HepG2 (cell line): ENCODE results near the gene KLF17. TPM values are rescaled to one million over a fixed set of nuclear protein-coding genes. Genes with fewer than 3 reads are reported as not detected.

ENCODE experiments used
- ATAC-seq: fragments of 200-7000 bp; cut with Tn5 transposase; 3 replicates; pipeline ENCODE4 v1.9.1; 2020; ENCODE audit warnings: mild to moderate bottlenecking, moderate library complexity
- BruUV-seq: library from RNA; stranded (reverse); fragments of 400-500 nt; replicated peaks from 2 replicates; lab custom pipeline; 2021; lab: Mats Ljungman, UMichigan
- CTCF ChIA-PET: fragments of 300-600 bp; formaldehyde crosslinking; extraction: SDS; loops from one replicate; lab custom pipeline; 2021; ENCODE audit warnings: low total read pairs, inconsistent platforms, low intra/inter-chr PET ratio; lab: Yijun Ruan, JAX
- POLR2A ChIA-PET: fragments of 350-600 bp; sonication (Branson Sonifier 250); formaldehyde crosslinking; loops from one replicate; lab custom pipeline; 2020; ENCODE audit warnings: antibody characterized with exemption, inconsistent platforms; lab: Yijun Ruan, JAX
- DNase-seq: peaks from one replicate; pipeline ENCODE4 v3.0.0-alpha.2; 2015; ENCODE audit warnings: low spot score
- FAIRE-seq: peaks from 3 replicates; lab custom pipeline; 2011; peaks lifted over from hg19 to GRCh38; lab: Jason Lieb, UNC
- H2AFZ ChIP-seq: one replicate; pipeline ENCODE4 v1.6.1; 2011; ENCODE audit warnings: low read length, inconsistent platforms
- H3K27ac ChIP-seq: fragments of 300-600 bp; 3 replicates; pipeline ENCODE4 v1.8.0; 2011; ENCODE audit warnings: mixed run types, mild to moderate bottlenecking, mixed read lengths, low read length, inconsistent platforms; ENCODE audit not compliant: insufficient read depth; ENCODE audit errors: extremely low read length
- H3K27me3 ChIP-seq, 2 experiments: fragments of 200-600 bp in 1 of 2; 2 replicates in 1 of 2; 3 replicates in 1 of 2; pipeline versions ENCODE4 v1.6.0 to v1.8.0; 2011; ENCODE audit warnings: low read length in 2 of 2, mild to moderate bottlenecking in 2 of 2, moderate library complexity in 2 of 2, inconsistent platforms in 1 of 2; ENCODE audit not compliant: insufficient read depth in 2 of 2, control insufficient read depth in 1 of 2
- H3K36me3 ChIP-seq, 2 experiments: fragments of 200-600 bp in 1 of 2; replicated peaks in 1 of 2; 2 replicates in 1 of 2; 3 replicates in 1 of 2; pipeline versions ENCODE4 v1.5.1 to v1.8.0; 2011; ENCODE audit warnings: low read length in 2 of 2, inconsistent platforms in 1 of 2; ENCODE audit not compliant: insufficient read depth in 2 of 2, control insufficient read depth in 1 of 2
- H3K4me1 ChIP-seq: 2 replicates; pipeline ENCODE4 v1.5.1; 2012; ENCODE audit warnings: low read length, inconsistent platforms; ENCODE audit not compliant: insufficient read depth
- H3K4me2 ChIP-seq: 2 replicates; pipeline ENCODE4 v1.6.0; 2011; ENCODE audit warnings: low read depth, low read length, inconsistent platforms
- H3K4me3 ChIP-seq, 3 experiments: fragments of 200-600 bp in 1 of 3; sonication (generic), shearing (Covaris generic) in 1 of 3; replicated peaks in 1 of 3; 2 replicates each; pipeline ENCODE4 v1.5.1; 2011 to 2016; ENCODE audit warnings: low read length in 3 of 3, inconsistent platforms in 2 of 3, low read depth in 2 of 3, mild to moderate bottlenecking in 2 of 3, control low read depth in 1 of 3, mixed read lengths in 1 of 3; ENCODE audit not compliant: insufficient read depth in 1 of 3
- H3K79me2 ChIP-seq: one replicate; pipeline ENCODE4 v1.6.1; 2011; ENCODE audit warnings: low read length, inconsistent platforms; ENCODE audit not compliant: insufficient read depth
- H3K9ac ChIP-seq: 2 replicates; pipeline ENCODE4 v1.6.0; 2011; ENCODE audit warnings: mild to moderate bottlenecking, low read depth, low read length, inconsistent platforms; ENCODE audit not compliant: insufficient read depth
- H3K9me3 ChIP-seq: 2 replicates; pipeline ENCODE4 v1.5.1; 2012; ENCODE audit warnings: mild to moderate bottlenecking, low read length
- H4K20me1 ChIP-seq: 2 replicates; pipeline ENCODE4 v1.6.0; 2011; ENCODE audit warnings: inconsistent platforms, mild to moderate bottlenecking, low read length, moderate library complexity; ENCODE audit not compliant: insufficient read depth
- ELF1 ChIP-seq: sonication (generic); formaldehyde crosslinking; IDR thresholded peaks from 2 replicates; pipeline ENCODE4 v1.4.0; 2020; ENCODE audit warnings: missing genetic modification reagents
- FLYWCH1 ChIP-seq: sonication (generic); formaldehyde crosslinking; IDR thresholded peaks from 2 replicates; pipeline ENCODE4 v1.8.1; 2023; ENCODE audit warnings: mild to moderate bottlenecking, missing genetic modification reagents
- HMG20A ChIP-seq: IDR thresholded peaks from 2 replicates; pipeline ENCODE4 v1.6.1; 2016; ENCODE audit warnings: borderline replicate concordance
- KDM4B ChIP-seq: sonication (generic); formaldehyde crosslinking; IDR thresholded peaks from 2 replicates; pipeline ENCODE4 v1.4.0; 2020; ENCODE audit warnings: missing genetic modification reagents
- KDM5B ChIP-seq: sonication (generic); formaldehyde crosslinking; IDR thresholded peaks from 2 replicates; pipeline ENCODE4 v1.4.0; 2020; ENCODE audit warnings: missing genetic modification reagents, mild to moderate bottlenecking, borderline replicate concordance
- KMT2B ChIP-seq: IDR thresholded peaks from 2 replicates; pipeline ENCODE4 v1.6.1; 2016; ENCODE audit warnings: missing genetic modification reagents, missing compliant biosample characterization
- MTA3 ChIP-seq: sonication (generic); formaldehyde crosslinking; IDR thresholded peaks from 2 replicates; pipeline ENCODE4 v1.4.0; 2020; ENCODE audit warnings: missing genetic modification reagents
- RFX3 ChIP-seq: IDR thresholded peaks from 2 replicates; pipeline ENCODE4 v1.6.1; 2016; ENCODE audit warnings: missing biosample characterization, missing genetic modification reagents
- ZNF484 ChIP-seq: sonication (generic); formaldehyde crosslinking; IDR thresholded peaks from 2 replicates; pipeline ENCODE4 v1.5.1; 2020; ENCODE audit warnings: mild to moderate bottlenecking, low read depth, missing genetic modification reagents, borderline replicate concordance
- ZNF513 ChIP-seq: sonication (generic); formaldehyde crosslinking; conservative IDR thresholded peaks from 2 replicates; pipeline ENCODE4 v1.5.0; 2020; ENCODE audit warnings: missing genetic modification reagents
- ZNF607 ChIP-seq: sonication (generic); formaldehyde crosslinking; IDR thresholded peaks from 2 replicates; pipeline ENCODE4 v1.5.1; 2020; ENCODE audit warnings: missing genetic modification reagents, mild to moderate bottlenecking, borderline replicate concordance
- WGBS: methylation state at CpG from one replicate; pipeline ENCODE4 v1.1.6; 2017; ENCODE audit warnings: low lambda C conversion rate; 5-methylcytosine and 5-hydroxymethylcytosine counted together
- in situ Hi-C: cut with HindIII; loops from 2 replicates; pipeline ENCODE4 v1.10.0; 2017; ENCODE audit warnings: low pct_unique_long_range_greater_than_20kb; ENCODE audit not compliant: extremely low pct_ligation_motif_present
- intact Hi-C: fragments of 100-400 bp; cut with micrococcal nuclease; formaldehyde crosslinking; loops from one replicate; pipeline ENCODE4 v1.10.0; 2022; ENCODE audit not compliant: unreplicated experiment
- polyA plus RNA-seq, 8 experiments: library from polyadenylated mRNA; depleted of rRNA in 3 of 8; stranded (reverse) in 7 of 8; unstranded in 1 of 8; fragments of >200 nt; fragmentation: Illumina TruSeq in 4 of 8; extraction: Trizol in 4 of 8; gene quantifications; 2 replicates each; pipeline versions ENCODE4 v1.2.1 to v1.2.3, GENCODE V29; 2011 to 2016; ENCODE audit warnings: low read depth in 4 of 8, missing spikeins in 1 of 8, mixed read lengths in 1 of 8; ENCODE audit not compliant: insufficient read depth in 1 of 8
- total RNA-seq, 5 experiments: library from RNA; depleted of rRNA; stranded (reverse); fragments of >200 nt; fragmentation: Illumina TruSeq; extraction: Trizol; gene quantifications; 2 replicates each; pipeline ENCODE4 v1.2.3, GENCODE V29; 2016; ENCODE audit warnings: low read depth in 1 of 5
- TF ChIP-seq, protein P1 (sequence below): sonication (generic); formaldehyde crosslinking; IDR thresholded peaks from 2 replicates; pipeline ENCODE4 v1.4.0; 2020; ENCODE audit warnings: missing genetic modification reagents
- TF ChIP-seq, protein P2 (sequence below): sonication (generic); formaldehyde crosslinking; IDR thresholded peaks from 2 replicates; pipeline ENCODE4 v1.8.0; 2022; ENCODE audit warnings: missing genetic modification reagents, mild to moderate bottlenecking, moderate library complexity, borderline replicate concordance

The KLF17 gene
- total and polyA plus RNA-seq, 2 of the 13 experiments (the other 11 are each of a cell fraction or from before 2014, with no cell fraction given) = not detected

- Histone ChIP-seq H3K4me2 (no peak overlapping the region), H3K4me3 (no peak overlapping the region), H3K27me3 (peaks cover 0 to 13% of the 10 kb centered on the region in 2 experiments; a peak in 1 of 5 replicates), H4K20me1 (no peaks in the 10 kb centered on the region), H3K9ac (no peak overlapping the region), H3K36me3 (no peaks in the 10 kb centered on the region), H3K9me3 (peaks cover 6% of the 10 kb centered on the region), H3K27ac (no peak overlapping the region), H2AFZ (no peak overlapping the region), H3K4me1 (no peaks in the 10 kb centered on the region), H3K79me2 (no peaks in the 10 kb centered on the region)
- in situ Hi-C loops (no loop called here), intact Hi-C loops (no loop called here)
- DNase-seq (no peak), ATAC-seq (no peak), FAIRE-seq (no peak)
- CTCF ChIA-PET = no interaction called here
- TF ChIP-seq KDM5B (CRISPR knock-in tag) (no peak), ZNF513 (no peak), KMT2B (CRISPR knock-in tag) (no peak), RFX3 (CRISPR knock-in tag) (no peak), MTA3 (CRISPR knock-in tag) (no peak), HMG20A (CRISPR knock-in tag) (no peak), KDM4B (CRISPR knock-in tag) (no peak), ZNF484 (CRISPR knock-in tag) (no peak), ELF1 (no peak), FLYWCH1 (CRISPR knock-in tag) (no peak), ZNF607 (CRISPR knock-in tag) (no peak)
- TF ChIP-seq, protein P1, sequence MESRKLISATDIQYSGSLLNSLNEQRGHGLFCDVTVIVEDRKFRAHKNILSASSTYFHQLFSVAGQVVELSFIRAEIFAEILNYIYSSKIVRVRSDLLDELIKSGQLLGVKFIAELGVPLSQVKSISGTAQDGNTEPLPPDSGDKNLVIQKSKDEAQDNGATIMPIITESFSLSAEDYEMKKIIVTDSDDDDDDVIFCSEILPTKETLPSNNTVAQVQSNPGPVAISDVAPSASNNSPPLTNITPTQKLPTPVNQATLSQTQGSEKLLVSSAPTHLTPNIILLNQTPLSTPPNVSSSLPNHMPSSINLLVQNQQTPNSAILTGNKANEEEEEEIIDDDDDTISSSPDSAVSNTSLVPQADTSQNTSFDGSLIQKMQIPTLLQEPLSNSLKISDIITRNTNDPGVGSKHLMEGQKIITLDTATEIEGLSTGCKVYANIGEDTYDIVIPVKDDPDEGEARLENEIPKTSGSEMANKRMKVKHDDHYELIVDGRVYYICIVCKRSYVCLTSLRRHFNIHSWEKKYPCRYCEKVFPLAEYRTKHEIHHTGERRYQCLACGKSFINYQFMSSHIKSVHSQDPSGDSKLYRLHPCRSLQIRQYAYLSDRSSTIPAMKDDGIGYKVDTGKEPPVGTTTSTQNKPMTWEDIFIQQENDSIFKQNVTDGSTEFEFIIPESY (CRISPR knock-in tag) = no peak
- TF ChIP-seq, protein P2, sequence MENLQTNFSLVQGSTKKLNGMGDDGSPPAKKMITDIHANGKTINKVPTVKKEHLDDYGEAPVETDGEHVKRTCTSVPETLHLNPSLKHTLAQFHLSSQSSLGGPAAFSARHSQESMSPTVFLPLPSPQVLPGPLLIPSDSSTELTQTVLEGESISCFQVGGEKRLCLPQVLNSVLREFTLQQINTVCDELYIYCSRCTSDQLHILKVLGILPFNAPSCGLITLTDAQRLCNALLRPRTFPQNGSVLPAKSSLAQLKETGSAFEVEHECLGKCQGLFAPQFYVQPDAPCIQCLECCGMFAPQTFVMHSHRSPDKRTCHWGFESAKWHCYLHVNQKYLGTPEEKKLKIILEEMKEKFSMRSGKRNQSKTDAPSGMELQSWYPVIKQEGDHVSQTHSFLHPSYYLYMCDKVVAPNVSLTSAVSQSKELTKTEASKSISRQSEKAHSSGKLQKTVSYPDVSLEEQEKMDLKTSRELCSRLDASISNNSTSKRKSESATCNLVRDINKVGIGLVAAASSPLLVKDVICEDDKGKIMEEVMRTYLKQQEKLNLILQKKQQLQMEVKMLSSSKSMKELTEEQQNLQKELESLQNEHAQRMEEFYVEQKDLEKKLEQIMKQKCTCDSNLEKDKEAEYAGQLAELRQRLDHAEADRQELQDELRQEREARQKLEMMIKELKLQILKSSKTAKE (CRISPR knock-in tag) = no peak
- WGBS = 28% methylated on average over 3 of the region's 3 CpGs
- POLR2A ChIA-PET = no interaction called here
- BruUV-seq = no TSS peak
Observed at GRCh38 chr1:44147582-44147981, 29.0 kb downstream of the KLF17 start.
